ENCODE data around the gene CLDN6.

The CLDN6 gene

DNA sequence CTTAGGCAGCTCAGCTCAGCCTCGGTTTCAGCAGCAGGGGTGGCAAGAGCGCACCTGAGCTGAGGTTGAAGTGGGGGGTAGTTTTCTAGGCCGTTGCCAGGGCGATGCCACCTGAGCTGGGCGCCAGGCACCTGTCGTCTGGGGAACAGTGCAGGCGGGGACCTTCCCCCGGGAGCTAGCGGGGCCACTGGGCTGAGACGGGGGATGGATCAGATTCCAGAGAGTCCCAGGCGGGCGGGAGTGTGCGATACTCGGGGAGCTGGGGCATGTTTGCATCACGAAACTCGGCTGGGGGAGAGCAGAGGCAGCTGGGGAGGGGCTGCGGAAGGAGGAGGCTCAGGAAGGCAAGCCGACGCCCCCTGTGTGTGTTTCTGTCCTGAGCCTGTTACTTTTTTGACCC is 5.7 kb downstream of the CLDN6 start:
- peak; percentile 33 to 73 for DNase-seq

DNA sequence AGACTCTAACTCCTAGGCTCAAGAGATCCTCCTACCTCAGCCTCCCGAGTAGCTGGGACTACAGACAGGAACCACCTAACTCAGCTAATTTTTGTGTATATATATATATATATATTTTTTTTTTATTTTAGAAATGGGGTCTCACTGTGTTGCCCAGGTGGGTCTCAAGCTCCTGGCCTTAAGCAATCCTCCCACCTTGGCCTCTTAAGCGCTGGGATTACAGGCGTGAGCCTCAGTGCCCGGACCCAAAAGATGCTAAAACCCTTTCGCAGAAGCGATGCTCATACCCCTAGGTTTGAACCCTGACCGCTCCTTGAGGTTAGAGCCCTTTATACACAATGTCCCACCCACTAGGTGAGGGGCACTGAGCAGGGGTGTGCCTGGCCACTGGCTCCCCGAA is 7.5 kb downstream of the CLDN6 start:
- no peak for DNase-seq

DNA sequence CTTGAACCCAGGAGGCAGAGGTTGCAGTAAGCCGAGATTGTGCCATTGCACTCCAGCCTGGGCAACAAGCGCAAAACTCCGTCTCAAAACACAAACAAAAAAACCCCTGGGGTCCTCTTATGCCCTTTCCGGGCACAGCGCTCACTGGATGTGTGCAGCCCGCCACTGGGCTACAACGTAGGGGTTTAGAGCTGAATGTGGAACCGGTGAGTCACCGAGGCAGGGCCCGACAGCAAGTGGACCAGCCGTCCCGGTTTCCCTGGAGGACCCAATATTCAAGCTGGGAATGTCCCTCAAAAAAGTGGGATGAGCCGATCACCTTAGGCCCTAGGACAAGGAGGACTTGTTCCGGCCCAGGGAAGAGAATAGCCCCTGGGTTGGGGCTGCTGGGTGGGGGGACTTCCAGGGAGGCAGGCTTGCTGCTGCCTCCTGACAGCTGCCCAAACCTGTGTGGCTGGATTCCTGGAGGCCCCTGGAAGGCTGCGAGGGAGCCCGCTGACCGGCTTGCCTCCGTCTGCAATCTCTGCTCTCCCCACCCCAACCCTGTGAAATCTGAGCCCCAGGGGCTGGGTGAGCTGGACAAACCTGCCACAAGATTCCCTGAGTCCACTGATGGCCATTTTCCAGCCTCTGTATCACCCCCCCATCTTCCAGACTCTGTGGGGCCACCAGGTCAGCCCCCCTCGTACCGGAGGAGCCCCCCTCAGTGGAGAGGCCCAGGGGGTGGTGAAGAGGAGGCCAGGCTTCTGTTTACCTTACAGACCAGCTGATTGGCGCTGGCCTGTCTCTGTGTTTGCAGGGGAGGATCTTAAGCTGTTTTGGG is 8.2 kb downstream of the CLDN6 start:
- DNase-seq: no peak

DNA sequence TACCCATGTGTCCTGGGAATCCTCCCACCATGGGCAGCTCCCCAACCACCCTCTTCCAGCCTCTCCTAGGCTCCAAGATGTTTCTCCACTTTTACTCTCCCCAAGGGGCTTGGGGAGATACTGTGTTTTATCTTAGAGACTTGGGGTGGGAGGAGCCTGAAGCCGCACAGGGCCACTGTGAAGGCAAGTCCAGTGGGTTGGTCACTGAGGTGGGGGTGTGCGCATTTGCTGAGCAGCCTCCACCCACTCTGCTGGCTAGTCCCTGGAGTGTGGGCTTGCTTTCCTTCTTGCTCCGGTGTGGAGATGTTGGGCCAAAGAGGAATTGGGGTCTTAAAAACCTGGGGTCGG is 9.3 kb downstream of the CLDN6 start:
- no peak for DNase-seq

DNA sequence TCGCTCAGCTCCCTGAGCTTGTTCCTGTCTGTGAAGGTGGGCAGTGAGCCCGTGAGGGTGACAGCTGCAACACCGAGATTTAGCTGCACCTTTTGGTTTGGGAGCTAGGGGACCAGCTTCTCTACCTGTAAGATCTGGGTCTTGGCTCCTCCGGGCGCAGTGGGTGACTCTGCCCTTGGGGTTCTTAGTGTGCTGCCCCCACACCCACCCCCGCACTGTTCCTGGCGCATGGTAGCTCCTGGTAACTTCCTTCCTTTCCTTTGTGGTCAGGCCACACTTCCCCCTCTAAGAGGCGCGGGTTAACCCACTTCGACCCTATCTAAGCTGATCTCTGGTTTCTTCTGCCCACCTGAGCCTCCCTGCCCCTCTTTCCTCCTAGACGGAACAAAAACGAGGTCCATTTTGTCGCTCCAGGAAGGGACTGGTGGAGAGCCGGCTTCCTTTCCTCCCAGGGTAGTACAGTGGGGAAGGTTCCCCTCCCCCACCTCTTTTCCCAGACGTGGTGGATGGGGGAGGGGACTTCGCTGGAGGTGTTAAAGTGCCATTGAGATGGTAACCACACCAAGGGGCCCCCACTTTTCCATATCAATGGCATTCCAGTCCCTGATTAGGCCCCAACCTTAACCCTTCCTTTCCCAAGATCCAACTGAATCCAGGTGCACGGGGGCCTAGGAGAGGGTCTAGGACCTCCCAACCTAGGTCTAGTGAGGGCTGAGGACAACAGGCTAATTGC is 9.9 kb downstream of the CLDN6 start:
- no peak for DNase-seq

DNA sequence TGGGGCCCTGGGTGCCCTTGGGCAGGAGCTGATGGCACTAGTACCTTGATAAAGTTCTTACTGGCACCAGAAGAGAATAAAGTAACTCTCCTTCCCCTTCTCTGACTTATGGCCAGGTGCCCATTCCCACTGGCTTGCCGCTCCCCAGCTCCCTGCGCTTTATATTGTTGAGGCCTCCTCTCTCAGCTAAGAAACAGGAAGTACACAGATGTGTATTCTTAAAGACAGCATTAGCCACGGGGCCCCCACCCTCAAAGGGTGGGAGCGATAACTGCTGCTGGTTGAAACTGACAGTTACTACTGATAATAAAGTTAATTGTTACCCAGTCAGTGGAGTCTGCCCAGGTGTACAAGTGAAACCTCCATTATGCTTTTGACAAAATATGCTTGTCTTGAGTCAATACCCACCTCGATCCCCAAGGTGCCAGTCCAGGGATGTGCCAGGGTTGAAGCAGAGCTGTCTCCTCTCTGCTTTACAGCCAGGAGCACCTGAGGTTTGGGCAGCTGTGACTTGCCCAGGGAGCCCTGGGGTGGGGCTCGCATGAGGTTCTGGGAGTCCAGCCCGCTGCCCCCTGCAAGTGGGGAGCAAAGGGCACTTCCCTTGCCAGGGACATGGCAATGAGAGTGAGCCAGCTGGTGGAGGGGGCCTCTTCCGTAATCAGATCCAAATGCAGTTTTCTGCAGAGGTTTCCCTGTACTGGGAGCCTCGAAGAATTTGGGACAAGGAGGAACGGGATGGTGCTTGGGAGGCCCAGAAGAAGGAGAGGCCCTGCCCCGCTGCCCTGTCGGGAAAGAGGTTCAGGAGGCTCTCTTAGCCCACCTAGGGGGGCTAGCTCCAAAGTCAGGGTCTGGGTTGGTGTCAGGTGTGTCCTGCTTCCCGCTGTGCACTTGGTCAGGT is 10.7 kb downstream of the CLDN6 start:
- DNase-seq: no peak

DNA sequence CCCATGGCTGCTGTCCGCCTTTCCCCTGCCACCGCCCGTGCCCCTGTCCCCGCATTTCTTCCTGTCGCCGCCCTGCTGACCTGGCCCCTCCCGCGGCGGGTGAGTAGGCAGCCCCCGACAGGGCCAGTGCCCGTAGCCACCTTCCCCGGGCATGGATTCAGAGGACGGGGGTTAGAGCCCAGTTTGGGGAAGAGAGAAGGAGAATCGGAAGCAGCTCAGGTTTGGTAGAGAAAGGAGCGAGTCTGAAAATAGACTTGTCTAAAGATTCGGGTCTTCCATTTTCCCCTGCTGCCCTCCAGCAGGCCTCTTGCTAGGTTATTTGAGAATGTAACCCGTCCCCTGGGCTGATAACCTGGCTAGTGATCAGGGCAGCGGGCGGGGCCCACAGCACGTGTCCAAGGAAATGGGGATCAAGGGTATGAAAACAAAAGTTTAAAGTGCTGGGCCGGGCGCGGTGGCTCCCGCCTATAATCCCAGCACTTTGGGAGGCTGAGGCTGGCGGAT is 13.2 kb downstream of the CLDN6 start:
- DNase-seq: no peak

DNA sequence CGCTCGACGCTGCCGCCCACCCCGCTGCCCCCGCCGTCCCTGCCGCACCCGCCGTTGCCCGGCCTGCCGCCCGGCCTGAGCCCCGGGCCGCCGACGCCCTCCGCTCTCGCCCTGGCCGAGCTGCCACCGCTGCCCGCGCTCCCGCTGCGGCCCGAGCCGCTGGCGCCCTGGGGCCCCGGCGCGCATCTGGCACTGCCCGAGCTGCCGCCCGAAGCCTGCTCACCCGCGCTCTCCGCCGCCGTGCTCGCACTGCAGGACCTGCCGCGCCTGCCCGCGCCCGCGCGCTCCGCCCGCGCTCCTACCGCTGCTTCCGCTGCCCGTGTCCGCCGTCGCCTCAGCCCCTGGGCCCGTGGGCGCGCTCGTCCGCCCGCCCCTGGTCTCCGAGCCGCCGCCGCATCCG is 13.7 kb downstream of the CLDN6 start:
- peak in 1 of 2 experiments; percentile 50 for DNase-seq

DNA sequence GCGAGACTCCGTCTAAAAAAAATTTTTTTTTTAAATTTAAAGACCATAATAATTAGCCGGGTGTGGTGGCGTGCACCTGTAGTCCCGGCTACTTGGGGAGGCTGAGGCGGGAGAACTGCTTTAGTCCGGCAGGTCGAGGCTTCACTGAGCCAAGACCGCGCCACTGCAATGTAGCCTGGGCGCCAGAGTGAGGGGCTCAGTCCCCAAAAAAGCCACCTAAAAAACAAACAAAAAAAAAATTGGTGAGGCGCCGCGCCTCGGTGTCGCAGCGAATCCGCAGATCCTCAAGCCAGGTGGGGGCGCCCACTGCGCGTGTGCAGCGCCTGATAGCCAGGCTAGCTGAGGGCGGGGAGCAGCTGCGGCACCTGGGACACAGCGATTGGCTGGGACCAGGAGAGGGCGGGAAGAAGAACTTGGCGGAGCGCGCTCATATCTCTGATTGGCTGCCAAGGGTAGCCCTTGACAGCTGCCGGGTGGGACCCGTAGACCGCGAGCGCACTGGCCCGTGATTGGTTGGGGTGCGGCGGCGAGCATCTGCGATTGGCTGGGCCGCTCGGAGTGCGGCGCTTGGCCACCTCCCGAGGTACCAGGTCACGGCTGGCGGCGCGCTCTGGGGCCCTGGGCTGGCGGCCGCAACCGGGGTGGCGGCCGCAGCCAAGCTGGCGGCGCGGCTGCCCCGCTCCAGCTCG is 14.3 kb downstream of the CLDN6 start:
- peak; percentile 91 to 97 for DNase-seq

DNA sequence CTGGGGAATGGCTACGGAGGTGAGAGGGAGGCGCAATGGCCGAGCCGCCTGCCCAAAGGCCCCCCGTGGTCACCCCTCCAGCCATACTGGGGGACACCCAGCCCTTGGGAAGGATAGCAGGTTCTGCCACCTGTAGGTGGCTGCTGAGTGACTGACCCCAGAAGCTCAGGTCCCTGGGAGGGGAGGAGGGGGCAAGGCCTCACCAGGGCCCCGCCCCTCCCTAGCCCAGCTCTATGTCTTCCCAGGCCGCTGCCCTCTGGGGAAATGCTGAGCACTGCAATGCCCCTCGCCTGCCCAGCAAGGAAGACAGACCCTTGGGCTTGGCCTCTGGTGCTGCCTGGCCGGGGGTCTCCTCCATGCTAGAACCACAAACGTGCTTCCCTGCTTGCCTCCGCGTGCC is 16.7 kb downstream of the CLDN6 start:
- no peak for DNase-seq

DNA sequence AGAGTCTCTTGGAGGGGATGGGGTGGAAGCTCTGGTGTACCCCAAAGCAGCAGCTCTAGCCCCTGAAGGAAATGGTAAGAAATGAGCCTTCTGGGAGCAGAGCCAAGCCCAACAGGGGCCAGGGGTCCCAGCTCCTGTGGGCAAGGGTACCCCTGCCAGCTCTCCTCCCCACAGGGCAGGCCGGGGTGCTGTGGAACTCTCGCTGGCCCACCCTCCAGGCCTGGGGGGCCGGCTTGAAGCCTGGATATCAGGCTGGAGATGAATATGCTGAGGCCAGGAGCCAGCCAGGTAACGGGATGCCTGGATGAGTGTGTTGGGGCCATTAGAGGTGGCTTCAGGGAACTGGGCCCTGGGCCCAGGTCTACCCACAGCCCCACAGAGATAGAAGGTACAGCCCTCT is 17.4 kb downstream of the CLDN6 start:
- no peak for DNase-seq

DNA sequence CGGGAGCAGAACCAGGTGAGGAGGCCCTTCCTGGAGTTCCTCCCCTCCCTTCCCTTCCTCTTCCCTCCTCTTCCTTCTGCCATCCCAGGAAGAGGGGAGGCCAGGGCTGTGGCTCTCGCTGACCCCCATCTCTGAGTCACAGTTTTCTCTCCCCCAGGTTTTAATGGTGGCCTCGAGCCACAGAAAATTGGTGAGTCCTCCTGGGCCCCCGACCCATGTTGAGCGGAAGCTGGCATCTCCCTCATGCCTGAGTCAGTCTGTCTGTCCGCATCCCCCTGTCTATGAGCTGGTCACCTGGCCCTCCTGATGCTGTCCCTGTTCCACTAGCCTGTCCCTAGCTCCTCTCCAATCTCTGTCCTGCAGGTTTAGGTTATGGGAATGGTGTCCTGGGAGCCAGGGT is 18.1 kb downstream of the CLDN6 start:
- DNase-seq: no peak

DNA sequence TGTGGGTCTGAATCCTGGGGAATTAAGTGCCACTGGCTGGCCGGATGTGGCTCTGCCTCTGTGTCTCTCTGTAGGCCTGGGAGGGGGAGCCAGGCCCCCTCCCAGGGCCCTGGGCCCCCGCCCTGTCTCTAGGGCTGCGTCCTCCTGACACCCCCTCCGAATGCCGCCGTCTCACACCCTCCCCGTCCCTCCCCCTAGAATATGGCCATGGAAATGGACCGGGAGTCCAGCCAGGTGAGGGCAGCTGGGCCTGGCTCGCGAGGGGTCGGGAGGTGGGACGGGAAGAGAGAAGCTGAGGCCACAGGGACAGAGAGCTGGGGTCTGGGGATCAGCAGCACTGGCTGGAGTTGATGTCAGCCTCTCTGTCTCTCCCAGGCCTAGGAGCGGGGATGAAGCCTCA is 21.7 kb downstream of the CLDN6 start:
- no peak for DNase-seq

DNA sequence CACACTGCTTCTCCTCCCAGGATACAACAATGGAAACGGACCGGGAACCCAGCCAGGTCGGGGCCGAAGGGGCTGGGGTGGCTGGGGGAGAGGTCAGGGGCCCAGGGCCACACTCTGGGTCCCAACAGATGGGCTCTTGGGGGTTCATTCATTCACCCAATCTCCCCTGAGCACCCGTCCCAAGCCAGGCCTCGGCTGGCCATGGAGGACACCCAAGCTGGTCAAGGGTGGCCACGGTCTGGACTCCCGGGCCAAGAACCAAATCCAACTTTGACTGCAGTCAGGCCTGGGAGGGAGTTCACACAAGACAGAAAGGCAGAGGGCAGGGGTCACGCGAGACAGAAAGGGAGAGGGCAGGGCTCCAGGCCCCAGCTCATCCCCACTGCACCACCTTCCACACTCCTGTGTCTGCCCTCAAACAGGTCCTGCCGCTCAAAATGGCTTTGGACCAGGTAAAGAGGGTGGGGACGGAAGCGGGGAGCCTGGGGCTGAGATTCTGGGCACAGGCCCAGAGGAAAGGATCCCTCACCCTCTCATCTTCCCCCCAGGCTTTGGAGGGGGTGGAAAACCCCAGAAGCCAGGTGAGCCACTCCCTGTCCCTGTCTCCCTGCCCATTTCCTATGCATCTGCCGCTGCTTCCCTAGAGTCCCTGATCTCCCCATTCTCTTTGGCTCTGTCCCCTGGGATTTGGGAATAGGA is 25.5 kb downstream of the CLDN6 start:
- DNase-seq: no peak

DNA sequence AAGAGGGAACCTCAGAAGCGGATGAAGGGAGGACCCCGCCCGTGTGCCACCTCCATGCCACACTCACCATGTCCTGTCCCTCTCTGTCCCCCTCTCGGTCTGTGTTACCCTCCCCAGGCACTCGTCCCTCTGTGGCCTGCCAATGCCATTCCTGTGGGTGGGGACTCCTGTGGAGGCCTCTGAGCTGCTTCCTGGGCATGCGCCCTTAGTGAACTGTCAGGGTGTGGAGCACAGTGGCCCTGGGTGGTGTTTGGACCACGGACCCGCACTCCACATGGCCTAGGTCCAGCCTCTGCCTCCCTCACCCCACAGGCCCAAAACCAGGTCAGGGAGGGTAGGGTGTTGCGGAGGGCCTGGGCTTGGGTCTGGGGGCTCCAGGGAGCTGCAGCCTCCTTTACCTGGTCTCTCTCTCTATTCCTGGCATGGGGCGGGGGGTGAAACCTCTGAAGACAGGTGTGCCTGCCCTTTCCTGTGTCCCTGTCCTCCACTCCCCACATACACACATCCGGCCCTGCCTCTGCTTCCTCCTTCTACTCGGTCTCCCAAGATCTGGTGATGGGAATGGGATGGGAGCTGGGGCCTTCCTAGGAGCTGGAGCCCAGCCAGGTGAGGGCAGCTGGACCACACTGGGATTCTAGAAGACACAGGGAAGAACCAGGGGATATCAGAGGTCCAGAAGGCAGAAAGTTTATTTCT is 26.3 kb downstream of the CLDN6 start:
- no peak for DNase-seq

DNA sequence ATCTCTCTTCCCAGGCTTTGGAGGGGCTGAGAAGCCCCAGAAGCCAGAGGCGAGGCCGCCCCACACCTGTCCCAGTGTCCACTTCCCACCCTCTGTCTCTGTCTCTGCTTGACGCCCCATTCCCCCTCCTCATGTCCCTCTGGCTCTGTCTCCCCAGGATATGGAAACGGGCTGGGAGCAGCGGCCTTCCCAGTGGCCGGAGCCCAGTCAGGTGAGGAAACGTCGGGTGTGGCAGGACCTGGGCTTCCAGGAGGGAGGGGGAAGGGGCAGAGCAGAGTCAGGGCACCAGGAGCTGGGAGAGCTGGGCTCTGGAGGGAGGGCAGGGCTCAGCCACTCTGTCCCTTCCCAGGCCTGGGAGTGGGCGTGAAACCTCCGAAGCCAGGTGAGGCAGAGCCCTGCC is 27.1 kb downstream of the CLDN6 start:
- DNase-seq: no peak

DNA sequence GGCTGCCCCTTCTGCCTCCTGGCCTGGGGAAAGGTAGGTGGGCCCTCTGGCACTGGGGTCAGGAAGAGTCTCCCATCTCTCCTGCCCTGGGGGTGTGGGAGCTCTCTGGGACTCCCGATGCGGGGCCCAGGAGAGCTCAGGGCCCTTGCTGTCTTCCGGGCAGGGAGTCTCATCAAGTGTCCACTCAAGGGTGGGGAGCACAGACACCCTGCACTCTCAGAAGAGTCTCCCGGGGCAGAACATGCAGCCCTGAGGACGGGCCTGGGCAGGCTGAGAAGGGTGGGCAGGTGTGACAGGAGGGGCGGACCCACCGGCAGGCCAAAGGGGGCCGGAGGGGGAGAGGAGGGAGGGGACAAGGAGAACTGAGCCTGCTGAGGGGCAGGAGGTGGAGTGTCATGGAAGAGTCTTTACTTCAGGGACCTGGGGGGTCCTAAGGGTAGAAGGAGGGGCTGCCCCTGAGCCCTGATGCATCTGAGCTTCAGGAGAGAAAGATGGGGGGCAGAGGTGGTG is 29.3 kb downstream of the CLDN6 start:
- no peak for DNase-seq

DNA sequence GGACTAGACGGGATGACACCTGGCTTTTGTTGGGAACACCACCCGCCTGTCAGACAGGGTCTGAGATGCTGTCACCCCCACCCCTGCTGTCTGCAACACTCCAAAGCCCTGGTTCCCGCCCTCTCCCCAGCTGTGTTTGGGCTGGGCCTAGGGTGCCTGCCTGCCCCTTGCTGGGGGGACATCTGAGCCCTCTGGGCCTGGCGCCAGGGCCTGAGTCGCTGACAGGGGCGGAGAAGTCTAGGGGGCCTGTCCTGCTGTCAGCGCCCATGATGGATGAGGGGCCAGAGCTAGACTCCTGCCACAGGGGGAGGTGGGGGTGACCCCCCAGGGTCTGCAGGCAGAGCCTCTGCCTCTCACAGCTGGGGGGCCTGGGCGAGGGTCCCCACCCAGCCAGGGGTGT is 30.1 kb downstream of the CLDN6 start:
- no peak for DNase-seq

DNA sequence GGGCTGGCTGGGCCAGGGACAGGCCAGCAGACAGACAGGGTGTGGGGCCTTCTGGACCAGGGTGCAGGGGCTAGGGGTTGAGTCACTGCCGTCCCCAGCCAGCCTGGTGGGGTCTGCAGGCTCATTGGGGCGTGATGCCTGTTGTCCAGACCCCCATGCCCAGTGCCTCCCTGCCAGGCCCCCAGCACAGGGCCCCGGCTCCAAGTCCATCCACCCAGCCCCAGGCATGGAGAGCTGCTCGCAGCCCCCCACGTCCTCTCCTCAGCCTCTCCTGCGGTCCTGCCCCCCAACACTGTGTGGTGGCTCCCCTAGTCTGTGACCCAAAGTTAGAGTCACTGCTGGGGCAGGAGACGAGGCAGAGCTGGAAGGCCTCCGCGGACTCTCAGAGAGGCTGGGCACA is 30.7 kb downstream of the CLDN6 start:
- no peak for DNase-seq

DNA sequence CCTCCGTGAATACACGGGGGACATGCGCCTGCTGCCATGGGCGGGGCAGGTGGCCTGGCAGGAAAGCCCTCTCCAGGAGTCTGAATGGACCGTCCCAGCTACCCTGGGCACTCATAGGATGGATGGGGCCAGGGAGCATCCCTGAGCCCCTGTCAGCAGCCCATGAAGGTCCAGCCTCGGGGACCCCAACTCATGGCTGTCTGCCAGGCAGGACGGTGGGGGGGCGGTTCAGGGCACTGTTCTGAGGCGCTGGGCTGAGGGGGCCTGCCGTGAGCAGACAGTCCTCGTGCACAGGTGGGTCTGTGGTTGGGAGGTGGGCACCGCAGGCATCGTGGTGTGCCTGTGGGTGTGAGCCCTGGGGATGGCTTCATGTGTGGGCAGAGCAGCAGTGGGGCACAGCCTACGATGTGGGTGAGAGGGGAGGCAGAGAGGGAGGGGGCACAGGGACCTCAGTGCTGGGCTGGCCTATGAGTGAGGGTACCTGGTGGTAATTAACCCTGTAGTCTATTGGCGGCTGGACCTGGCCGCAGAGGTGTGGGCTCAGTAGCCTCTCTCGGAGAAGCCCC is 31.3 kb downstream of the CLDN6 start:
- DNase-seq: no peak

DNA sequence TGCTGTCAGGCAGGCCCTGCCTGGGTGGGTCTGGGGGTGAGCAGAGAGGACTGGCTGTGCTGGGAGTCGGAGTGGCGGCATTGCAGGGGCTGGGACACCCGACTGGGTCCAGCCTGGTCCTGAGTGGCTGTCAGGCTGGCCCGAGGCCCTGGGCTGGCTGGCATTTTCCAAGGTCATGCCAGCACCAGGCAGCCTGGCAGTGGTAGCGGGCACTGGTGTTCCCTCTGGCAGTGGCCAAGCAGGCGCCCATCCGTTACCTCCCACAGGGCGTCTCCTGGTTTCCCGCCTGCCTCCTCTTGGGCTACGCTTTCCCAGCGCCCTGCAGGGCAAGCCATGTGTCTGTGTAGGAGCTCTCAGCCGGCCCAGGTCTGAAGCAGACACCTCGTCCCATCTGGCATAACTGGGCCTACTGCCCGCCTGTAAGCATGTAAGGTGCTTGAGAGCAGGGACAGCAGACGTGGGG is 32.1 kb downstream of the CLDN6 start:
- no peak for DNase-seq

Measured in NCI-H526 (cell line).